B cell (primary cell): Measurements from ENCODE around the gene RBM19. TPM values are rescaled to one million over a fixed set of nuclear protein-coding genes. Genes with fewer than 3 reads are reported as not detected.

ENCODE experiments used
- ATAC-seq: fragments of 200-7000 bp; cut with Tn5 transposase; one replicate; pipeline ENCODE4 v1.10.0; 2021; ENCODE audit warnings: low read depth, mild to moderate bottlenecking, moderate number of reproducible peaks, moderate library complexity
- CTCF ChIA-PET: fragments of 350-600 bp; sonication (Branson Sonifier 250); formaldehyde crosslinking; loops from one replicate; lab custom pipeline; 2021; ENCODE audit warnings: antibody characterized with exemption, inconsistent platforms; lab: Charles Lee
- POLR2A ChIA-PET: fragments of 350-600 bp; sonication (Branson Sonifier 250); formaldehyde crosslinking; loops from one replicate; lab custom pipeline; 2021; ENCODE audit warnings: antibody characterized with exemption; lab: Charles Lee
- DNase-seq: peaks from one replicate; pipeline ENCODE4 v3.0.0; 2013
- H2AFZ ChIP-seq: 2 replicates; pipeline ENCODE4 v1.6.1; 2012; ENCODE audit warnings: mild to moderate bottlenecking, low read depth, low read length; ENCODE audit not compliant: insufficient read depth, poor library complexity, severe bottlenecking
- H3K27ac ChIP-seq, 2 donors: 1 replicate in 1 of 2; 2 replicates in 1 of 2; pipeline ENCODE4 v1.5.1; 2012 to 2013; ENCODE audit warnings: low read length in 2 of 2, mild to moderate bottlenecking in 2 of 2, moderate library complexity in 1 of 2
- H3K27me3 ChIP-seq, 4 experiments: fragments of 200-600 bp in 1 of 4; sonication (generic) in 1 of 4; replicated peaks in 1 of 4; 1 replicate in 2 of 4; 2 replicates in 2 of 4; pipeline versions ENCODE4 v1.6.1 to v1.7.0; 2013 to 2016; ENCODE audit warnings: low read length in 3 of 4, mild to moderate bottlenecking in 2 of 4, mixed read lengths in 1 of 4, moderate library complexity in 1 of 4; ENCODE audit not compliant: insufficient read depth in 4 of 4, control insufficient read depth in 3 of 4; ENCODE audit errors: control extremely low read depth in 1 of 4
- H3K36me3 ChIP-seq, 2 experiments: replicated peaks in 1 of 2; 1 replicate in 1 of 2; 2 replicates in 1 of 2; pipeline versions ENCODE4 v1.6.1 to v1.7.1; 2013; ENCODE audit warnings: low read length in 1 of 2; ENCODE audit not compliant: insufficient read depth in 2 of 2, control insufficient read depth in 1 of 2; ENCODE audit errors: control extremely low read depth in 1 of 2, extremely low read depth in 1 of 2
- H3K4me1 ChIP-seq, 2 donors: fragments of 200-600 bp in 1 of 2; sonication (generic) in 1 of 2; 1 replicate in 1 of 2; 2 replicates in 1 of 2; pipeline versions ENCODE4 v1.5.1 to v1.6.1; 2013 to 2017; ENCODE audit warnings: low read length in 2 of 2; ENCODE audit not compliant: control insufficient read depth in 2 of 2, insufficient read depth in 2 of 2
- H3K4me2 ChIP-seq: replicated peaks from 2 replicates; pipeline ENCODE3; 2012; ENCODE audit warnings: mild to moderate bottlenecking, low read depth, low read length; ENCODE audit not compliant: poor library complexity, severe bottlenecking
- H3K4me3 ChIP-seq, 5 experiments: fragments of 200-600 bp in 1 of 5; sonication (generic) in 1 of 5; 1 replicate in 3 of 5; 2 replicates in 2 of 5; pipeline versions ENCODE4 v1.5.1 to v1.7.0; 2011 to 2016; ENCODE audit warnings: low read length in 4 of 5, mild to moderate bottlenecking in 4 of 5, low read depth in 2 of 5, control low read depth in 1 of 5, moderate library complexity in 1 of 5; ENCODE audit not compliant: insufficient read depth in 1 of 5; ENCODE audit errors: control extremely low read depth in 1 of 5, extremely low read depth in 1 of 5
- H3K79me2 ChIP-seq: fragments of 200-600 bp; sonication (generic); one replicate; pipeline ENCODE4 v1.6.0; 2016; ENCODE audit warnings: low read length; ENCODE audit not compliant: control insufficient read depth, insufficient read depth
- H3K9ac ChIP-seq: fragments of 200-600 bp; sonication (generic); 2 replicates; pipeline ENCODE4 v1.6.1; 2017; ENCODE audit warnings: mild to moderate bottlenecking, low read length, moderate library complexity
- H3K9me3 ChIP-seq, 3 donors: one replicate each; pipeline versions ENCODE4 v1.6.1 to v1.7.1; 2013; ENCODE audit warnings: low read length in 2 of 3; ENCODE audit not compliant: control insufficient read depth in 2 of 3, insufficient read depth in 1 of 3; ENCODE audit errors: control extremely low read depth in 1 of 3
- H4K20me1 ChIP-seq: 2 replicates; pipeline ENCODE4 v1.6.0; 2012; ENCODE audit warnings: mild to moderate bottlenecking, low read length; ENCODE audit not compliant: insufficient read depth, control insufficient read depth, poor library complexity, severe bottlenecking
- H3K27ac Mint-ChIP-seq: one replicate; pipeline ENCODE4 v1.8.0; 2021; ENCODE audit warnings: mixed read lengths
- H3K27me3 Mint-ChIP-seq: one replicate; pipeline ENCODE4 v1.8.0; 2021; ENCODE audit warnings: mixed read lengths
- H3K4me1 Mint-ChIP-seq: one replicate; pipeline ENCODE4 v1.8.0; 2021; ENCODE audit warnings: mixed read lengths
- H3K4me3 Mint-ChIP-seq: one replicate; pipeline ENCODE4 v1.8.0; 2021; ENCODE audit warnings: mixed read lengths
- H3K9me3 Mint-ChIP-seq: one replicate; pipeline ENCODE4 v1.8.0; 2022; ENCODE audit warnings: mixed read lengths; ENCODE audit not compliant: insufficient read depth
- EZH2 ChIP-seq: IDR thresholded peaks from 2 replicates; pipeline ENCODE4 v1.6.1; 2012; ENCODE audit warnings: borderline replicate concordance, low read depth, mild to moderate bottlenecking, moderate library complexity, low read length; ENCODE audit not compliant: insufficient read depth, poor library complexity, severe bottlenecking
- WGBS: methylation state at CpG from one replicate; pipeline ENCODE4 v1.1.5; 2013; ENCODE audit warnings: missing lambda C conversion rate; ENCODE audit not compliant: insufficient coverage; 5-methylcytosine and 5-hydroxymethylcytosine counted together
- intact Hi-C: fragments of 100-400 bp; cut with micrococcal nuclease; formaldehyde crosslinking; loops from one replicate; pipeline ENCODE4 v1.10.0; 2022
- polyA plus RNA-seq: library from polyadenylated mRNA; depleted of rRNA; stranded (reverse); fragments of >200 nt; gene quantifications from 2 replicates; pipeline ENCODE4 v1.2.3, GENCODE V29; 2012
- total RNA-seq, 2 donors: library from RNA; stranded (reverse); fragments of 120-200 nt in 1 of 2; gene quantifications; 1 replicate in 1 of 2; 2 replicates in 1 of 2; pipeline versions ENCODE4 v1.2.3 to v1.2.4, GENCODE V29; 2013 to 2022
- TF ChIP-seq, protein P1 (sequence below): fragments of 200-600 bp; IDR thresholded peaks from one replicate; pipeline ENCODE4 v1.8.0; 2022; ENCODE audit warnings: antibody characterized with exemption, mild to moderate bottlenecking

RBM19 gene
- total and polyA plus RNA-seq, 2 donors (not counting 1 experiment from before 2014, with no cell fraction given) = 43.1 to 90.0 TPM

DNA sequence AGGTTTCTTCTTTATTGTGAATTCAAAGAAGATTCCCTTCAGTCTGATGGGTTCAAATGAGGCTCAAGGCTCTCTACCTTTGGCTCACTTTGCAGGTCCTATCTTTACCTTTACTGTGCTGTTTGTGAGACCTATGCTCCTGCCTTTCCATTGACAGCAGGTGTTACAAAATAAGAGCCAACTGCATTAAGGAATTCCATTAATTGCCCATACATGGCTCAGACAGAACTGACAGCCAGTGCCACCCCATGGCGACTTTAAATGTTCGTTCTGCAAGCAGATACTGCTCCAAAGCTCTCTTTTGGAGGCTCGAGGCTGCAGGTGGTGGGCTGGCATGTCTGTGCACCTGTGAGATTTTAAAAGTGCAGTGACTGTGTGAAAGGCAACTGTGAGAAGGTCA is 44.7 kb downstream of the RBM19 start:
- 89% methylated on average over 3 of the region's 3 CpGs for WGBS
- H3K4me2 ChIP-seq = no peak overlapping the region
- intact Hi-C loops = no loop called here
- no peak for DNase-seq
- H4K20me1 ChIP-seq = no peaks in the 10 kb centered on the region
- H3K36me3 ChIP-seq = peaks cover 2 to 83% of the 10 kb centered on the region in 2 experiments
- ATAC-seq = no peak
- H3K9me3 ChIP-seq = no peaks in the 10 kb centered on the region
- Mint-ChIP-seq H3K4me3 (no peak overlapping the region), H3K27me3 (no peaks in the 10 kb centered on the region), H3K9me3 (no peaks in the 10 kb centered on the region), H3K27ac (no peak overlapping the region), H3K4me1 (no peaks in the 10 kb centered on the region)
- no peaks in the 10 kb centered on the region for H3K27me3 ChIP-seq
- no peak overlapping the region for H3K4me3 ChIP-seq
- ChIA-PET POLR2A (no interaction called here), CTCF (no interaction called here)
- TF ChIP-seq EZH2 = no peak
- TF ChIP-seq, protein P1, sequence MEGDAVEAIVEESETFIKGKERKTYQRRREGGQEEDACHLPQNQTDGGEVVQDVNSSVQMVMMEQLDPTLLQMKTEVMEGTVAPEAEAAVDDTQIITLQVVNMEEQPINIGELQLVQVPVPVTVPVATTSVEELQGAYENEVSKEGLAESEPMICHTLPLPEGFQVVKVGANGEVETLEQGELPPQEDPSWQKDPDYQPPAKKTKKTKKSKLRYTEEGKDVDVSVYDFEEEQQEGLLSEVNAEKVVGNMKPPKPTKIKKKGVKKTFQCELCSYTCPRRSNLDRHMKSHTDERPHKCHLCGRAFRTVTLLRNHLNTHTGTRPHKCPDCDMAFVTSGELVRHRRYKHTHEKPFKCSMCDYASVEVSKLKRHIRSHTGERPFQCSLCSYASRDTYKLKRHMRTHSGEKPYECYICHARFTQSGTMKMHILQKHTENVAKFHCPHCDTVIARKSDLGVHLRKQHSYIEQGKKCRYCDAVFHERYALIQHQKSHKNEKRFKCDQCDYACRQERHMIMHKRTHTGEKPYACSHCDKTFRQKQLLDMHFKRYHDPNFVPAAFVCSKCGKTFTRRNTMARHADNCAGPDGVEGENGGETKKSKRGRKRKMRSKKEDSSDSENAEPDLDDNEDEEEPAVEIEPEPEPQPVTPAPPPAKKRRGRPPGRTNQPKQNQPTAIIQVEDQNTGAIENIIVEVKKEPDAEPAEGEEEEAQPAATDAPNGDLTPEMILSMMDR = no peak
- no peaks in the 10 kb centered on the region for H3K4me1 ChIP-seq
- H3K79me2 ChIP-seq = no peaks in the 10 kb centered on the region
- H3K9ac ChIP-seq = no peak overlapping the region
- H3K27ac ChIP-seq = no peak overlapping the region
- no peak overlapping the region for H2AFZ ChIP-seq

DNA sequence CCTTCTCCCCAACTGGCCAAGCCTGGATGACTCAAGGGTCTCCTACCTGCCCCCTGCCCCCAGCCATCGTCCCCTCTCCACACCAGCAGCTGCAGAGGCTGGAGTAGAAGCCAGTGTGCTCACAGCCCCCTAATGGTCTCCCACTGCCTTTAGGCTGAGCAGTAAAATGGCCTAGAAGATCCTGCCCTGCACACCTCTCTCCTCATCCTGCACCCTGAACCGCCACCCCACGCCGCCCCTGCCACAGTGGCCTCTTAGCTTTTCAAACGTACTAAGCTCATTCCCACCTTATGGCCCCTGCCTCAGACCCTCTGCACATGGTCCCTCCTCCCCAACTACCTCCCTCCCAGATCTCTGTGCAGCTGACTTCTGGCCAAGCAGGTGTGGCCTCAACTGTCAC is 46.3 kb downstream of the RBM19 start:
- Histone ChIP-seq H3K4me1 (no peaks in the 10 kb centered on the region), H3K9ac (no peak overlapping the region), H3K79me2 (no peaks in the 10 kb centered on the region), H3K36me3 (peaks cover 2 to 80% of the 10 kb centered on the region in 2 experiments), H3K4me3 (no peak overlapping the region), H3K27ac (no peak overlapping the region), H3K9me3 (no peaks in the 10 kb centered on the region), H4K20me1 (no peaks in the 10 kb centered on the region), H3K27me3 (no peaks in the 10 kb centered on the region), H2AFZ (no peak overlapping the region), H3K4me2 (no peak overlapping the region)
- H3K9me3 Mint-ChIP-seq = no peaks in the 10 kb centered on the region
- TF ChIP-seq, protein P1 = no peak
- no peak for TF ChIP-seq EZH2
- no peak overlapping the region for H3K4me3 Mint-ChIP-seq
- ChIA-PET POLR2A (no interaction called here), CTCF (interaction anchor here (0.7 kb wide), 1 partner anchor 9 kb away, joined by 3 read pairs; no protein-coding TSS in a partner anchor)
- WGBS = 92% methylated on average over 5 of the region's 5 CpGs
- intact Hi-C loops = no loop called here
- H3K27me3 Mint-ChIP-seq = no peaks in the 10 kb centered on the region
- DNase-seq (no peak), ATAC-seq (no peak)
- H3K4me1 Mint-ChIP-seq = no peaks in the 10 kb centered on the region
- no peak overlapping the region for H3K27ac Mint-ChIP-seq
